Panc1 (cell line): ENCODE results near the gene SPCS2. TPM values are rescaled to one million over a fixed set of nuclear protein-coding genes. Genes with fewer than 3 reads are reported as not detected.

Experiments used
- ATAC-seq: fragments of 200-7000 bp; cut with Tn5 transposase; 2 replicates; pipeline ENCODE4 v1.9.1; 2020; ENCODE audit warnings: mild to moderate bottlenecking, moderate library complexity
- BruUV-seq: library from RNA; stranded (reverse); fragments of 400-500 nt; replicated peaks from 2 replicates; lab custom pipeline; 2021; lab: Mats Ljungman, UMichigan
- CTCF ChIA-PET: fragments of 300-600 bp; sonication (Branson Sonifier 250); formaldehyde crosslinking; loops from one replicate; lab custom pipeline; 2022; ENCODE audit warnings: antibody characterized with exemption; lab: Charles Lee
- POLR2A ChIA-PET: fragments of 300-600 bp; sonication (Branson Sonifier 250); formaldehyde crosslinking; loops from one replicate; lab custom pipeline; 2022; ENCODE audit warnings: antibody characterized with exemption; lab: Charles Lee
- DNase-seq: peaks from one replicate; pipeline ENCODE4 v3.0.0-alpha.2; 2010; ENCODE audit warnings: low read depth, low spot score
- H3K27ac ChIP-seq: 2 replicates; pipeline ENCODE4 v1.5.1; 2011; ENCODE audit warnings: mild to moderate bottlenecking, low read length, inconsistent platforms
- H3K27me3 ChIP-seq: fragments of 200-500 bp; sonication (Bioruptor generic); 2 replicates; pipeline ENCODE4 v1.6.0; 2014; ENCODE audit warnings: low read length, inconsistent platforms; ENCODE audit not compliant: control insufficient read depth, insufficient read depth
- H3K36me3 ChIP-seq: fragments of 200-500 bp; sonication (Bioruptor generic); 2 replicates; pipeline ENCODE4 v1.5.1; 2014; ENCODE audit warnings: inconsistent platforms, mild to moderate bottlenecking, low read length, moderate library complexity; ENCODE audit not compliant: control insufficient read depth, insufficient read depth
- H3K4me1 ChIP-seq: 2 replicates; pipeline ENCODE4 v1.5.1; 2011; ENCODE audit warnings: inconsistent platforms, mild to moderate bottlenecking, low read length, moderate library complexity; ENCODE audit not compliant: control insufficient read depth, insufficient read depth
- H3K4me3 ChIP-seq, 2 experiments: 2 replicates each; pipeline ENCODE4 v1.5.1; 2011 to 2012; ENCODE audit warnings: low read depth in 2 of 2, low read length in 2 of 2, mild to moderate bottlenecking in 2 of 2, inconsistent platforms in 1 of 2, moderate library complexity in 1 of 2
- H3K9me3 ChIP-seq: fragments of 200-500 bp; sonication (Bioruptor generic); 2 replicates; pipeline ENCODE4 v1.5.1; 2014; ENCODE audit warnings: low read depth, mild to moderate bottlenecking, inconsistent platforms, low read length, moderate library complexity; ENCODE audit not compliant: control insufficient read depth, insufficient read depth
- POLR2AphosphoS5 ChIP-seq: IDR thresholded peaks from 2 replicates; pipeline ENCODE4 v1.6.1; 2012; ENCODE audit warnings: mild to moderate bottlenecking, low read depth, low read length, moderate library complexity
- SIN3A ChIP-seq: IDR thresholded peaks from 2 replicates; pipeline ENCODE4 v1.6.1; 2012; ENCODE audit warnings: low read depth, mild to moderate bottlenecking, low read length, moderate library complexity, borderline replicate concordance; ENCODE audit not compliant: insufficient read depth
- TCF7L2 ChIP-seq: IDR thresholded peaks from 2 replicates; pipeline ENCODE4 v1.6.1; 2011; ENCODE audit warnings: mild to moderate bottlenecking, low read depth, low read length, inconsistent platforms
- in situ Hi-C: cut with HindIII; loops from 2 replicates; pipeline ENCODE4 v1.10.0; 2016; ENCODE audit warnings: low sequenced_read_pairs, low pct_unique_long_range_greater_than_20kb
- intact Hi-C: fragments of 100-400 bp; cut with micrococcal nuclease; formaldehyde crosslinking; loops from one replicate; pipeline ENCODE4 v1.10.0; 2022; ENCODE audit not compliant: unreplicated experiment
- total RNA-seq: library from RNA; stranded (reverse); gene quantifications from one replicate; pipeline ENCODE4 v1.2.1, GENCODE V29; 2021; ENCODE audit not compliant: unreplicated experiment
- TF ChIP-seq, protein P1 (sequence below): fragments of 450-650 bp; IDR thresholded peaks from 2 replicates; pipeline ENCODE4 v1.5.1; 2017; ENCODE audit warnings: mild to moderate bottlenecking
- TF ChIP-seq, protein P2 (sequence below), 2 experiments: IDR thresholded peaks; 2 replicates each; pipeline ENCODE4 v1.6.1; 2011 to 2012; ENCODE audit warnings: low read depth in 2 of 2, control low read depth in 1 of 2, low read length in 1 of 2, mild to moderate bottlenecking in 1 of 2, moderate library complexity in 1 of 2; ENCODE audit not compliant: insufficient read depth in 1 of 2

SPCS2 gene
- total RNA-seq, 1 experiment from 2014 or later = 242 TPM

DNA sequence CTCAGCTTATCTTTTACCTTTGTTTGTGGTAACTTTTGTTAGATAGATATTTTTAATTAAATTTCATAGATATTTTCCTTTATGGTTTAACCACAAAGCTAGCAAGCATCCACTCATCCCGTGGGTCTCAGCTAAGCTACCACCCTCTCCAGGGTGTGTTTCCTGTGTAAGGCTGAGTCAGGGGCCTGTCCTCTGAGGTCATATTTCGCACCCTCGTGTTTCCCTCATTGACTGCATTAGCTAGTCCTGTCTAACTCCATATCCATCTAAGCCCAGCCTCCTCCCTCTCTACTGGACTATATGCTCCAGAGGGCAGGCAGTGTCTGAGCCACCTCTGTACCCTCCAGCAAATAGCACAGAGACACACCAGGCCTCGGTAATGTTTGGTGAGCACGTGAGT is 16.9 kb upstream of the SPCS2 start:
- Histone ChIP-seq H3K27ac (no peak overlapping the region), H3K27me3 (no peaks in the 10 kb centered on the region), H3K9me3 (no peaks in the 10 kb centered on the region), H3K4me3 (no peak overlapping the region), H3K36me3 (peaks cover 21% of the 10 kb centered on the region), H3K4me1 (no peaks in the 10 kb centered on the region)
- ATAC-seq (no peak), DNase-seq (no peak)
- in situ Hi-C loops (no loop called here), intact Hi-C loops (no loop called here)
- TF ChIP-seq, protein P1, sequence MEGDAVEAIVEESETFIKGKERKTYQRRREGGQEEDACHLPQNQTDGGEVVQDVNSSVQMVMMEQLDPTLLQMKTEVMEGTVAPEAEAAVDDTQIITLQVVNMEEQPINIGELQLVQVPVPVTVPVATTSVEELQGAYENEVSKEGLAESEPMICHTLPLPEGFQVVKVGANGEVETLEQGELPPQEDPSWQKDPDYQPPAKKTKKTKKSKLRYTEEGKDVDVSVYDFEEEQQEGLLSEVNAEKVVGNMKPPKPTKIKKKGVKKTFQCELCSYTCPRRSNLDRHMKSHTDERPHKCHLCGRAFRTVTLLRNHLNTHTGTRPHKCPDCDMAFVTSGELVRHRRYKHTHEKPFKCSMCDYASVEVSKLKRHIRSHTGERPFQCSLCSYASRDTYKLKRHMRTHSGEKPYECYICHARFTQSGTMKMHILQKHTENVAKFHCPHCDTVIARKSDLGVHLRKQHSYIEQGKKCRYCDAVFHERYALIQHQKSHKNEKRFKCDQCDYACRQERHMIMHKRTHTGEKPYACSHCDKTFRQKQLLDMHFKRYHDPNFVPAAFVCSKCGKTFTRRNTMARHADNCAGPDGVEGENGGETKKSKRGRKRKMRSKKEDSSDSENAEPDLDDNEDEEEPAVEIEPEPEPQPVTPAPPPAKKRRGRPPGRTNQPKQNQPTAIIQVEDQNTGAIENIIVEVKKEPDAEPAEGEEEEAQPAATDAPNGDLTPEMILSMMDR = no peak
- TF ChIP-seq SIN3A = no peak
- no peak for TF ChIP-seq TCF7L2
- TF ChIP-seq POLR2AphosphoS5 = no peak
- TF ChIP-seq, protein P2, sequence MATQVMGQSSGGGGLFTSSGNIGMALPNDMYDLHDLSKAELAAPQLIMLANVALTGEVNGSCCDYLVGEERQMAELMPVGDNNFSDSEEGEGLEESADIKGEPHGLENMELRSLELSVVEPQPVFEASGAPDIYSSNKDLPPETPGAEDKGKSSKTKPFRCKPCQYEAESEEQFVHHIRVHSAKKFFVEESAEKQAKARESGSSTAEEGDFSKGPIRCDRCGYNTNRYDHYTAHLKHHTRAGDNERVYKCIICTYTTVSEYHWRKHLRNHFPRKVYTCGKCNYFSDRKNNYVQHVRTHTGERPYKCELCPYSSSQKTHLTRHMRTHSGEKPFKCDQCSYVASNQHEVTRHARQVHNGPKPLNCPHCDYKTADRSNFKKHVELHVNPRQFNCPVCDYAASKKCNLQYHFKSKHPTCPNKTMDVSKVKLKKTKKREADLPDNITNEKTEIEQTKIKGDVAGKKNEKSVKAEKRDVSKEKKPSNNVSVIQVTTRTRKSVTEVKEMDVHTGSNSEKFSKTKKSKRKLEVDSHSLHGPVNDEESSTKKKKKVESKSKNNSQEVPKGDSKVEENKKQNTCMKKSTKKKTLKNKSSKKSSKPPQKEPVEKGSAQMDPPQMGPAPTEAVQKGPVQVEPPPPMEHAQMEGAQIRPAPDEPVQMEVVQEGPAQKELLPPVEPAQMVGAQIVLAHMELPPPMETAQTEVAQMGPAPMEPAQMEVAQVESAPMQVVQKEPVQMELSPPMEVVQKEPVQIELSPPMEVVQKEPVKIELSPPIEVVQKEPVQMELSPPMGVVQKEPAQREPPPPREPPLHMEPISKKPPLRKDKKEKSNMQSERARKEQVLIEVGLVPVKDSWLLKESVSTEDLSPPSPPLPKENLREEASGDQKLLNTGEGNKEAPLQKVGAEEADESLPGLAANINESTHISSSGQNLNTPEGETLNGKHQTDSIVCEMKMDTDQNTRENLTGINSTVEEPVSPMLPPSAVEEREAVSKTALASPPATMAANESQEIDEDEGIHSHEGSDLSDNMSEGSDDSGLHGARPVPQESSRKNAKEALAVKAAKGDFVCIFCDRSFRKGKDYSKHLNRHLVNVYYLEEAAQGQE (IDR thresholded peaks at IDR 0.05; ENCODE audit: insufficient read depth in 1 of 2, low read depth in 2 of 2, low read length in 1 of 2) = no peak
- CTCF ChIA-PET = interaction anchor here (0.6 kb wide), 1 partner anchor 8 kb away, joined by 3 read pairs; no protein-coding TSS in a partner anchor
- POLR2A ChIA-PET = no interaction called here
- BruUV-seq = no TSS peak

DNA sequence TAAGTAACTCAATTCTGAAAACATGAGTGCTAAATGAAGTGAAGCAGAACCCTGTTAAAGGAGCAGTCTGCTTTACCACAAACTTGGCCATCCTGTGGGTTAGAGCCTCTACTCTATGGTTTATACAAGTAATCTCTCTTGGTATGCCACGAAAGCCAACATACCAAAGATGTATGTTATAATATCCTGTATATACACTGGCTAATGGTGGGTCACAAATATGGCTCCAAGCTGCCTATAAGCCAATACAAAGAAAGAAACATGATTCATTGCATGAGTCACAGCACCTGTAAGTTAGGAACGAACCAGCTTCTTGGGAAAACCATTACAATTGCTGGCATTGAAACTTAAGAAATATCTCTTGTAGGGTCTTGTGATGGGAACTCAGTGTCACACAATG is 16.3 kb upstream of the SPCS2 start:
- TF ChIP-seq, protein P2 (IDR thresholded peaks at IDR 0.05; ENCODE audit: insufficient read depth in 1 of 2, low read depth in 2 of 2, low read length in 1 of 2) = no peak
- no peak for TF ChIP-seq POLR2AphosphoS5
- ChIA-PET POLR2A (no interaction called here), CTCF (no interaction called here)
- H3K27ac ChIP-seq = no peak overlapping the region
- H3K9me3 ChIP-seq = no peaks in the 10 kb centered on the region
- ATAC-seq (no peak), DNase-seq (no peak)
- no peak overlapping the region for H3K4me3 ChIP-seq
- no peaks in the 10 kb centered on the region for H3K27me3 ChIP-seq
- intact Hi-C loops (no loop called here), in situ Hi-C loops (no loop called here)
- peaks cover 23% of the 10 kb centered on the region for H3K36me3 ChIP-seq
- no peaks in the 10 kb centered on the region for H3K4me1 ChIP-seq
- BruUV-seq = no TSS peak
